Ectodermal cell (in vitro differentiated cells): ENCODE data around the gene PKNOX1.
"Not testable (repeated sequence)": the region's sequence is repeated elsewhere in the genome, so short reads cannot be mapped to it uniquely, and the experiment has no call there.

Experiments used
- H3K27ac ChIP-seq: 2 replicates; pipeline ENCODE4 v1.7.0; 2013; ENCODE audit warnings: mild to moderate bottlenecking, low read depth, low read length; ENCODE audit not compliant: insufficient read depth, poor library complexity, severe bottlenecking
- H3K27me3 ChIP-seq: 2 replicates; pipeline ENCODE4 v1.7.0; 2013; ENCODE audit warnings: mild to moderate bottlenecking, low read length; ENCODE audit not compliant: insufficient read depth, control insufficient read depth, poor library complexity, severe bottlenecking
- H3K36me3 ChIP-seq: one replicate; pipeline ENCODE4 v1.7.0; 2013; ENCODE audit warnings: low read length; ENCODE audit not compliant: control insufficient read depth, insufficient read depth
- H3K4me1 ChIP-seq: one replicate; pipeline ENCODE4 v1.7.0; 2013; ENCODE audit warnings: low read length; ENCODE audit not compliant: control insufficient read depth, insufficient read depth
- H3K4me3 ChIP-seq: 2 replicates; pipeline ENCODE4 v1.7.0; 2013; ENCODE audit warnings: low read depth, low read length, control low read depth; ENCODE audit not compliant: insufficient read depth
- H3K9me3 ChIP-seq: 2 replicates; pipeline ENCODE4 v1.7.0; 2013; ENCODE audit warnings: mild to moderate bottlenecking, low read length, moderate library complexity; ENCODE audit not compliant: control insufficient read depth
- WGBS, 2 experiments: methylation state at CpG; one replicate each; pipeline ENCODE4 v1.1.7; 2013; ENCODE audit warnings: missing lambda C conversion rate in 2 of 2; 5-methylcytosine and 5-hydroxymethylcytosine counted together

Gene PKNOX1

DNA sequence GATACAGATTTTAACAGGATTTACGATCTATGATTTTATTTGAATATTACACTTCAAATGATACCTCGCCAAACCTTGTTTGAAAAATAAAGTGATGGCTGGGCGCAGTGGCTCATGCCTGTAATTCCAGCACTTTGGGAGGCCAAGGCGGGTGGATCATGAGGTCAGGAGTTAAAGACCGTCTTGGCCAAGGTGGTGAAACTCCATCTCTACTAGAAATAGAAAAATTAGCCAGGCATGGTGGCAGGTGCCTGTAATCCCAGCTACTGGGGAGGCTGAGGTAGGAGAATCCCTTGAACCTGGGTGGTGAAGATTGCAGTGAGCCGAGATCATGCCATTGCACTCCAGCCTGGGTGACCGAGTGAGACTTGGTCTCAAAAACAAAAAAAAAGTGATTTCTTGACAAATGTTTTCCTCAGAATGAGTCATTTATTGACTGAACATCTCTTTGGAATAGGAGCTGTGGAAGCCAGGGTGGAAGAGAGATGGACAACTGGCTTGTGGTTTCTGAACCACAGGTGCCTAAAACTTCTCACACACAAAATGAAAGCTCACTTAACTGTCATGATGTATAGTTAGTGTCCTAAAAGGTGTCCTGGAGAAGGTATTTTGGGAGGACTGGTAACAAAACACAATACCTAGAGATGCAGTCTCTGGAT lies 11.9 kb downstream of the PKNOX1 start:
- Histone ChIP-seq H3K9me3 (no peaks in the 10 kb centered on the region), H3K27ac (no peak overlapping the region), H3K27me3 (no peaks in the 10 kb centered on the region), H3K4me1 (no peaks in the 10 kb centered on the region), H3K4me3 (no peak overlapping the region), H3K36me3 (no peaks in the 10 kb centered on the region)
- 95 to 97% methylated on average over 7 of the region's 7 CpGs for WGBS, 2 experiments

DNA sequence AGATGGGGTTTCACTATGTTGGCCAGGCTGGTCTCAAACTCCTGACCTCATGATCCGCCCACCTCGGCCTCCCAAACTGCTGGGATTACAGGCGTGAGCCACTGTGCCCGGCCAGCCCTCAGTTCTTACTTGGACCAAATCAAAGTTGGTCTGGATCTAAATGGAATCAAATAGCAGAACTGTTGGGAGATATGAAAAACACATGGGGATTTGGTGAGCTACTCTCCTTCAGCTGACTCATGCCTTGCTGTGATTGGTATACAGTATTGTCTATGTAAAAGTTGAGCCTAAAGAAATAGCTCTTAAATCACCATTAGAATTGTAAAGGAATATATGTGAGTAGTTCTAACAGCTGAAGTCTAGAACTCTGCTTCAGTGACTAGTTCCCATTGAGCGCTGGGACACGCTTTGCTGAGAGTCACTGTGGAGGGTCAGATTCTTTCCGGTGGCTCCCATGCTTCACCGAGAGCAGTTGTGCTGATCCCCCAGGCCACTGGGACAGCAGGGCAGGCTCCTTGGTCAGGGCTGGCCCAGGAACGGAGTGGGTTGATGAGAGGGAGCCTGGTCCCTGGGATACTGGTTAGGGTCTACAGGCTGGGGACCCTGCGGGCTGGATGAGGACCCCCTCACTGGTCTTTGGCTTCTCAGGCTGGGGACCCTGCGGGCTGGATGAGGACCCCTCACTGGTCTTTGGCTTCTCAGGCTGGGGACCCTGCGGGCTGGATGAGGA lies 14.0 kb downstream of the PKNOX1 start:
- H3K36me3 ChIP-seq: no peaks in the 10 kb centered on the region
- no peaks in the 10 kb centered on the region for H3K27me3 ChIP-seq
- no peaks in the 10 kb centered on the region for H3K9me3 ChIP-seq
- H3K27ac ChIP-seq: no peak overlapping the region
- no peak overlapping the region for H3K4me3 ChIP-seq
- WGBS, 2 experiments: 86 to 87% methylated on average over 12 of the region's 12 CpGs
- no peaks in the 10 kb centered on the region for H3K4me1 ChIP-seq

DNA sequence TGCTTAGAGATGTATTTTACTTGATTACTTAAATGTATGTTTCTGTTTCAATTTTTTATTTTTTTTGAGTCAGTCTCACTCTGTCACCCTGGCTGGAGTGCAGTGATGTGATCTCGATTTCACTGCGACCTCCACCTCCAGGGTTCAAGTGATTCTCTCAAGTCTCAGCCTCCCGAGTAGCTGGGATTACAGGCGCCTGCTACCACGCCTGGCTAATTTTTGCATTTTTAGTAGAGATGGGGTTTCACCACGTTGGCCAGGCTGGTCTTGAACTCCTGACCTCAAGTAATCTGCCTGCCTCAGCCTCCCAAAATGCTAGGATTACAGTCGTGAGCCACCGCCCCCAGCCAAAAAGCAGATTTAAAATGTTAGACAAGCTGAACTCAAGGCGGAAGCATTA lies 15.0 kb downstream of the PKNOX1 start:
- not testable (repeated sequence) for H3K9me3 ChIP-seq, H3K36me3 ChIP-seq, H3K27ac ChIP-seq, H3K27me3 ChIP-seq, H3K4me3 ChIP-seq, H3K4me1 ChIP-seq
- WGBS, 2 experiments: 89 to 90% methylated on average over 9 of the region's 9 CpGs

DNA sequence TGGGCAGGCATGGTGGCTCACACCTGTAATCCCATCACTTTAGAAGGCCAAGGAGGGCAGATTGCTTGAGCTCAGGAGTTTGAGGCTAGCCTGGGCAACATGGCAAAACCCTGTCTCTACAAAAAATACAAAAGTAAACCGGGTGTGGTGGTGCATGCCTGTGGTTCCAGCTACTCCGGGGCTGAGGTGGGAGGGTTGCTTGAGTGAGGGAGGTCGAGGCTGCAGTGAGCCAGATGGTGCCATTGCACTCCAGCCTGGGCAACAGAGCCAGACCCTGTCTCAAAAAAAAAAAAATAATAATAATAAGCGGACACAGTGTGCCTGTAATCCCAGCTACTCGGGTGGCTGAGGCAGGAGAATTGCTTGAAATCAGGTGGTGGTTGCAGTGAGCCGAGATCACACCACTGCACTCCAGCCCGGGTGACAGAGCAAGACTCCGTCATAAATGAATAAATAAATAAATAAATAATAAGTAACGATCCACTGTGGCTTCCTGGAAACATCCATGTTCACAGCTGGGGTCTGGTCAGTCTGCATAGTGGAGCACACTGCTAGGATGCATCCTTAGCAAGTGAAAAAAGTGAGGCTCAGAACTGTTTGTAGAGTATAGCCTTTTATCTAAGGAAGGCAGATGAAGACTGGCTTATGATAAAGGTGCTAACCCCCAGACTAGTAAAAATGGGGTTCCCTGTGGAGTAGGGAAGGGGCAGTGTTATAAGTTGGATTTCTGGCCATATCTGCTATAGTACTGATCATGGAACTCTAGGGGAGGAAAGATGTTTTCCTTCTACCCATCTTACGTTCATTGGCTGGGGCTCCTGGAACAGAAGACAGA lies 15.7 kb downstream of the PKNOX1 start:
- no peaks in the 10 kb centered on the region for H3K36me3 ChIP-seq
- 86 to 92% methylated on average over 8 to 10 of the region's 10 CpGs for WGBS, 2 experiments
- no peaks in the 10 kb centered on the region for H3K4me1 ChIP-seq
- H3K9me3 ChIP-seq: no peaks in the 10 kb centered on the region
- no peak overlapping the region for H3K4me3 ChIP-seq
- H3K27me3 ChIP-seq: no peaks in the 10 kb centered on the region
- no peak overlapping the region for H3K27ac ChIP-seq

DNA sequence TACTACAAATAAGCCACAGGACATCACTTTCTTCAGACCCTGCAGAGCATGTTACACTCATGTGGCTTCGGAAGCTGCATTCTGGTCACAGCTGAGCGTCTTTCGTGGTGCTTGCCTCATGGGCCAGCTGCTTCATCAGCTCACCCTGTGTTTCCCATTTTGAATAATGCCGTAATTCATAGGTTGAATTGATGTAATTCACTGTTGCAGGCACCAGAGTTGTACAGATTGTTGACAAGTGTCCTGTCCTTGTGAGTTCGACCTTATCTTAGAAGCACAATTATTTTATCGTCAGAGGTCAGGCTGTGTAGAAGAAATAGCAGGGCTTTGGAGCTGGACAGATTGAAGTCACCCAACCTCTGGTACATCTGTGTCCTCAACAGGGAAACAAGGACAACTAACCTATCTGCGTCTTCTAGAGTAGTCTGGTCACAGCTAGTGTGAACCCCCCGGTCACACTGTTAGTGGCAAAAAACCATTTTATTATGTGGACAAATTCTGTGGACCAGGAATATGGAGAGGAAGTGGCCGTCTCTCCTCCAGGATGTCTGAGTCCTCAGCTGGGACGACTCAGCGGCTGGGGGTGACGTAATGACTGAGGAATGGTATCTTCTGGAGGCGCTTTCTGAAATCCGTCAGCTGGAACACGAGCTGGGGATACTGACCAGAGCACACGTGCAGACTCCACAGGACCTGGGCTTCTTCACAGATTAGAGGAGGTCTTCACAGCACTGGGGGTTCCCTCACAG lies 17.8 kb downstream of the PKNOX1 start:
- 87 to 88% methylated on average over 16 of the region's 16 CpGs for WGBS, 2 experiments
- H3K36me3 ChIP-seq: no peaks in the 10 kb centered on the region
- no peak overlapping the region for H3K4me3 ChIP-seq
- H3K27me3 ChIP-seq: no peaks in the 10 kb centered on the region
- no peaks in the 10 kb centered on the region for H3K9me3 ChIP-seq
- peak overlapping the region; percentile 30 for H3K27ac ChIP-seq
- H3K4me1 ChIP-seq: no peaks in the 10 kb centered on the region

DNA sequence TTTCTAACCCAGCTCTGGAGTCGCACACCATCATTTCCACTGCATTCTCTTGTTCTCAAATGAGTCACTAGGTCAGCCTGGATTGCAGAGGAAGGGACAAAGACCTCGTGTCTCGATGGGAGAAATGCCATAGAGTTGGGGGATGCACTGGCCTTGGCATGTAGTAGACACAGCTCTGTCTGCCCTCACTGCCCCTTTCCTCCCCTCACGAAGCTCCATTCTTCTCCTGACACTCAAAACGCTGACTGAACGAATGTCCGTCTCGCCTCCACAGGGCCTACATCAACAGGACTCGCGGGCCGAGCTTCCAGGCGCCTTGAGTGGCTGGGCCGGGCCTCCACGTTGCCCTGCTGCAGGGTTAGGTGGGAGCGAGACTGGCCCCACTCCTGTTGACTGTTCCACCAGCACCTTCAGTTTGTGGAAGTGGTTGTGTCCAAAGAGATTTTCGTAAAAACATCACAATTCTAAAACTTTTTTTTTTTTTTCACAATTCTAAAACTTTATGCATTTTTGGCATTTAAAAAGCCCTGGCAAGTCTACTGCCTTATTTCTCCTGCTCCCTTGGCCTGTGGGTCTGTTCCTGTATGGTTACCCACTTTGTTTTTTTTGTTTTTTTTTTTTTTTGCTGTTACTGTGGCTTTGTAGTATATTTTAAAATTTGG lies 18.8 kb downstream of the PKNOX1 start:
- 94% methylated on average over 16 of the region's 16 CpGs for WGBS, 2 experiments
- no peaks in the 10 kb centered on the region for H3K4me1 ChIP-seq

DNA sequence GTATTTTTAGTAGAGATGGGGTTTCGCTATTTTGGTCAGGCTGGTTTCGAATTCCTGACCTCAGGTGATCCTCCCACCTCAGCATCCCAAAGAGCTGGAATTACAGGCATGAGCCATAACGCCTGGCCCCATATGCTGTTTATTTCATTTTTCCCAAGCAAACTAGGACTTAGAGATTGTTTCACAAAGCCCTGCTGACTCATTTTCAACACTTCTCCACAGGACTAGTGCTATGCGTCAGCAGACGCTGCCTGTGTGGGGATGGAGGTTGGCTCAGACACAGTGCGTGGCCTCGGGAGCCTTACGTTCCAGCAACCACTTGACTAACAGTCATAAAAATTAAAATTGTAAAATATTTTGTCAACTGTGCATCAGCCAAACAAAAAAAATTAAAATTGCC lies 22.7 kb downstream of the PKNOX1 start:
- Histone ChIP-seq H3K36me3 (no peaks in the 10 kb centered on the region), H3K27ac (no peak overlapping the region), H3K9me3 (no peaks in the 10 kb centered on the region), H3K4me3 (no peak overlapping the region), H3K27me3 (no peaks in the 10 kb centered on the region), H3K4me1 (no peaks in the 10 kb centered on the region)
- 89 to 91% methylated on average over 3 to 8 of the region's 8 CpGs for WGBS, 2 experiments

More for the DNA sequence above, 18.8 kb downstream of the PKNOX1 start:
- H3K36me3 ChIP-seq: no peaks in the 10 kb centered on the region
- H3K27me3 ChIP-seq: no peaks in the 10 kb centered on the region
- H3K4me3 ChIP-seq: no peak overlapping the region
- H3K9me3 ChIP-seq: no peaks in the 10 kb centered on the region
- peak overlapping the region; percentile 30 for H3K27ac ChIP-seq

DNA sequence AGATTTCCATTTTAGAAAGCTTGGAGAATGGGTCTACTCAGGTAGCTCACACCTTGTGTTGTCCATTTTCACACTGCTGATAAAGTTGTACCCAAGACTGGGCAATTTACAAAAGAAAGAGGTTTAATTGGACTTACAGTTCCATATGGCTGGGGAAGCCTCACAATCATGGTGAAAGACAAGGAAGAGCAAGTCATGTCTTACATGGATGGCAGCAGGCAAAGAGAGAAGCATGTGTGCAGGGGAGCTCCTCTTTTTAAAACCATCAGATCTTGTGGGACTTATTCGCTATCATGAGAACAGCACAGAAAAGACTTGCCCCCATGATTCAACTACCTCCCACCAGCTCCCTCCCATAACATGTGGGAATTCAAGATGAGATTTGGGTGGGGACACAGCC lies 23.6 kb downstream of the PKNOX1 start:
- not testable (repeated sequence) for H3K27ac ChIP-seq, H3K27me3 ChIP-seq, H3K4me1 ChIP-seq, H3K36me3 ChIP-seq, H3K9me3 ChIP-seq, H3K4me3 ChIP-seq
- 93 to 96% methylated on average over 1 of the region's 1 CpG for WGBS, 2 experiments

DNA sequence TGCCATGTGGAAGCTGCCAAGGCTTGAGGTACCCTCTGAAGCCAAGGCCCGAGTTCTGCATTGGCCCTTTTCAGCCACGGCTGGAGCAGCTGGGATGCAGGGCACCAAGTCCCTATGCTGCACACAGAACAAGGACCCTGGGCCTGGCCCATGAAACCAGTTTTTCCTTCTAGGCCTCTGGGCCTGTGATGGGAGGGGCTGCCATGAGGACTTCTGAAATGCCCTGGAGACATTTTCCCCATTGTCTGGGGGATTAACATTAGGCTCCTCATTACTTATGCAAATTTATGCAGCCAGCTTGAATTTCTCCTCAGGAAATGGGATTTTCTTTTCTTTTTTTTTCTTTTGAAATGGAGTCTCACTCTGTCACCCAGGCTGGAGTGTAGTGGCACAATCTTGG lies 24.8 kb downstream of the PKNOX1 start:
- not testable (repeated sequence) for H3K4me3 ChIP-seq, H3K36me3 ChIP-seq
- WGBS, 2 experiments: 92 to 96% methylated on average over 2 of the region's 2 CpGs

More for the DNA sequence above, 24.8 kb downstream of the PKNOX1 start:
- not testable (repeated sequence) for H3K4me1 ChIP-seq, H3K27me3 ChIP-seq, H3K27ac ChIP-seq, H3K9me3 ChIP-seq
